Spleen (tissue), 7 donors: ENCODE data around the gene BRINP1.

ENCODE experiments used
- POLR2A ChIP-seq, 3 donors: fragments of 450-650 bp; IDR thresholded peaks; one replicate each; pipeline ENCODE4 v1.5.1; 2017; ENCODE audit warnings: antibody characterized with exemption in 3 of 3, mild to moderate bottlenecking in 1 of 3
- POLR2AphosphoS5 ChIP-seq, 3 donors: sonication (generic); formaldehyde crosslinking; IDR thresholded peaks; one replicate each; pipeline ENCODE4 v1.5.1; 2017; ENCODE audit warnings: antibody characterized with exemption in 3 of 3
- TF ChIP-seq, protein P1 (sequence below), 11 experiments: fragments of 200-600 bp in 7 of 11; fragments of 450-650 bp in 4 of 11; sonication (generic) in 4 of 11; IDR thresholded peaks in 8 of 11; conservative IDR thresholded peaks in 3 of 11; 1 replicate in 7 of 11; 2 replicates in 4 of 11; pipeline versions ENCODE4 v1.4.0 to v1.8.0; 2016 to 2021; ENCODE audit warnings: antibody characterized with exemption in 11 of 11, inconsistent platforms in 4 of 11, mild to moderate bottlenecking in 1 of 11
- donor health status: DM: no; HTN: no; CAD: no; lungs with moderate emphysema.
- donor health status: DM: no; HTN: no; CAD: no.
- donor health status: DM: no; HTN: no; CAD: no.

DNA sequence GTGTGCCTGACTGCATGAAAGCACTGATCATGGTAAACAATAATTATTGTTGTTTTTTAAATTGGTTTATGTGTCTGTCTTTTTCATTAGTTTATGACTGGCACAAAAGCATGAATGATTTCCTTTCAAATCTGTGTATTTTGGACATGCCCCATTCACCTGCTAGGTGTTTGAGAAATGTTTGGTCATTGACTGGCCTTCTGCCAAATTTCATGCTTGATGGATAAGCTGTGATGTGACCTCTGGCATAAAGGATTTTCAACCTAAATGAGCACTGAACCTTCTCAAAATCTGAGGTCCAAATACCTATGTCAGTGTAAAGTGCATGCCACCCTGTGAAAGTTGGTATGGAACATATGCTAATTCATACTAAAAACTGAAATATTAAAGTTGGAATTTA lies 204.5 kb downstream of the BRINP1 start:
- TF ChIP-seq, protein P1, sequence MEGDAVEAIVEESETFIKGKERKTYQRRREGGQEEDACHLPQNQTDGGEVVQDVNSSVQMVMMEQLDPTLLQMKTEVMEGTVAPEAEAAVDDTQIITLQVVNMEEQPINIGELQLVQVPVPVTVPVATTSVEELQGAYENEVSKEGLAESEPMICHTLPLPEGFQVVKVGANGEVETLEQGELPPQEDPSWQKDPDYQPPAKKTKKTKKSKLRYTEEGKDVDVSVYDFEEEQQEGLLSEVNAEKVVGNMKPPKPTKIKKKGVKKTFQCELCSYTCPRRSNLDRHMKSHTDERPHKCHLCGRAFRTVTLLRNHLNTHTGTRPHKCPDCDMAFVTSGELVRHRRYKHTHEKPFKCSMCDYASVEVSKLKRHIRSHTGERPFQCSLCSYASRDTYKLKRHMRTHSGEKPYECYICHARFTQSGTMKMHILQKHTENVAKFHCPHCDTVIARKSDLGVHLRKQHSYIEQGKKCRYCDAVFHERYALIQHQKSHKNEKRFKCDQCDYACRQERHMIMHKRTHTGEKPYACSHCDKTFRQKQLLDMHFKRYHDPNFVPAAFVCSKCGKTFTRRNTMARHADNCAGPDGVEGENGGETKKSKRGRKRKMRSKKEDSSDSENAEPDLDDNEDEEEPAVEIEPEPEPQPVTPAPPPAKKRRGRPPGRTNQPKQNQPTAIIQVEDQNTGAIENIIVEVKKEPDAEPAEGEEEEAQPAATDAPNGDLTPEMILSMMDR (IDR thresholded peaks at IDR 0.05 in 8 of 11, conservative IDR thresholded peaks at IDR 0.05 in 3 of 11) = no peak
- TF ChIP-seq POLR2A (IDR thresholded peaks at IDR 0.05) (no peak), POLR2AphosphoS5 (IDR thresholded peaks at IDR 0.05) (no peak)
